Right cardiac atrium (tissue), 5 donors: ENCODE measurements around the gene GARNL3. TPM values are rescaled to one million over a fixed set of nuclear protein-coding genes. Genes with fewer than 3 reads are reported as not detected.
A peak's percentile ranks its signal among the peaks of the same experiment; 100 is the strongest.

Experiments
- ATAC-seq, 2 donors: fragments of 200-7000 bp; cut with Tn5 transposase; one replicate each; pipeline versions ENCODE4 v1.8.0 to v1.9.1; 2020; ENCODE audit warnings: moderate library complexity in 2 of 2, mild to moderate bottlenecking in 1 of 2
- DNase-seq, 3 donors: peaks; one replicate each; pipeline ENCODE4 v3.0.0-alpha.2; 2020
- H3K27ac ChIP-seq: one replicate; pipeline ENCODE4 v1.5.1; 2013; ENCODE audit warnings: mild to moderate bottlenecking, low read length, control low read depth, moderate library complexity
- H3K27me3 ChIP-seq: one replicate; pipeline ENCODE4 v1.6.1; 2013; ENCODE audit not compliant: control insufficient read depth, insufficient read depth
- H3K4me1 ChIP-seq: one replicate; pipeline ENCODE4 v1.6.1; 2013; ENCODE audit warnings: low read length; ENCODE audit not compliant: control insufficient read depth, insufficient read depth
- H3K4me3 ChIP-seq: one replicate; pipeline ENCODE4 v1.5.1; 2013; ENCODE audit warnings: low read length, control low read depth
- H3K9me3 ChIP-seq: one replicate; pipeline ENCODE4 v1.6.1; 2013; ENCODE audit warnings: low read length; ENCODE audit not compliant: control insufficient read depth
- WGBS: extraction: QIAGEN DNeasy Blood & Tissue Kit; methylation state at CpG from one replicate; pipeline ENCODE4 v1.1.7; 2013; 5-methylcytosine and 5-hydroxymethylcytosine counted together
- intact Hi-C, 4 donors: fragments of 100-400 bp; cut with DNase I; formaldehyde crosslinking; loops; one replicate each; pipeline versions ENCODE4 v1.11.0 to v1.14.0; 2022 to 2023
- polyA plus RNA-seq: library from polyadenylated mRNA; stranded (reverse); fragments of 200-250 nt; gene quantifications from one replicate; pipeline ENCODE4 v1.2.3, GENCODE V29; 2013
- total RNA-seq, 4 donors: library from RNA; stranded (reverse); fragmentation: NEBNext Ultra II Directional; extraction: Animal tissue kit (Norgen Biotek cat#: 25700); gene quantifications; one replicate each; pipeline ENCODE4 v1.2.1, GENCODE V29; 2021
- donor health status: healthy with polysubstance abuse.
- donor health status: DM: no; HTN: yes; CAD: no.
- donor health status: DM: no; HTN: no; CAD: no.
- donor health status: DM: no; HTN: yes; CAD: no; lungs with severe emphysema.
- donor health status: DM: yes; HTN: yes; CAD: no.

GARNL3 gene
- total and polyA plus RNA-seq, 5 donors, result 9.1 to 24.2 (median 16.4) TPM

DNA sequence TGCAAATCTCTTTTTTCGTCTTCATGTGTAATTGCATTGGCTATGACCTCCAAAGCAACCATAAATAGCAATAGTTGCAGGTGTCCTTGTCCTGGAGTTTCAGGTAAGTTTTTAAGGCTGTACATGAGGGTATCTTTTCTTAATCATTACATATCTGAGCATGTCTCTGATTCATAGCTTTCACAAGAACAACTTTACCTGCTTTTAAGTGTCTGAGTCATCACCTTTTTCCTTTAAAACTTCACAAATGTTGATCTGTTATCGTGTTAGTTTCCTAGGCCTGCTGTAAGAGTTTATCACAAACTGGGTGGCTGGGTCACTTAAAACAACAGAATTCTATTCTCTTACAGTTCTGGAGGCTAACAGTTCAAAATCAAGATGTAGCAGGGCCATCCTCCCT is 13.8 kb downstream of the GARNL3 start:
- H3K9me3 ChIP-seq, result no peaks in the 10 kb centered on the region
- no peak for DNase-seq
- ATAC-seq, result no peak
- no peak overlapping the region for H3K27ac ChIP-seq
- H3K27me3 ChIP-seq, result no peaks in the 10 kb centered on the region
- no peak overlapping the region for H3K4me3 ChIP-seq
- H3K4me1 ChIP-seq, result peaks cover 8% of the 10 kb centered on the region
- intact Hi-C loops, result no loop called here
- WGBS, result 95% methylated on average over 2 of the region's 2 CpGs

DNA sequence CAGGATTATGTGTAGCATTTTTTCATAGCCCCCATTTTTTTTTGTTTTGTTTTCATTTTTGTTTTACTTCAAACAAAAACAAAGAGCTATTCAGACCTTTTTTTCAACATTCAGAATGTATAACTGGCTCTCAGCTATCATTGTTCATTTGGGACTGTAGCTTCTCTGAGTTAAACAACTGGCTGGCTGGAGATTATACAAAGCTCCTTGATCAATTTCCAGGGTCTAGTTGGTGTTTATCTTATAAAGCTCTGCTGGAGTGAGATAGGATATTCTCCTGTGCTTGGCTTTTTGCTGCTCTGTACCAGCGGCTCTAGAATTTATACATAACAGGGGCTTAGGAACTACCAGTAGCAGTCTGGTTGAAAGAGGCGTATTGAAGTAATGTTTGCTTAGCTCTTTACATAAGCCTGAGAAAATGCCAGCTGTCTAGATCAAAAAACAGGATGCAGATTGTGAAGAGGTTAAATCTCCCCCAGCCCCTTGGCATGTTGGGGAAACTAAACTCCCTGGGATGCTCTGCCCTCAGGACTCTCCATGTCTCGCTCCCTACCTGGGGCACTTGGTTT is 15.2 kb downstream of the GARNL3 start:
- 89% methylated on average over 3 of the region's 3 CpGs for WGBS

GRCh38 chr9:127280880-127281660 is 16.5 kb downstream of the GARNL3 start:
- DNase-seq, result peak in 1 of 3 donors; percentile 10
- Histone ChIP-seq H3K9me3 (no peaks in the 10 kb centered on the region), H3K4me1 (peaks cover 8% of the 10 kb centered on the region), H3K27me3 (no peaks in the 10 kb centered on the region), H3K27ac (peak overlapping the region; percentile 62), H3K4me3 (no peak overlapping the region)
- 70% methylated on average over 8 of the region's 8 CpGs for WGBS
- ATAC-seq, result peak; percentile 50 to 59
- intact Hi-C loops, result loop anchor here in 1 of 4 donors (10.0 kb wide), 1 partner anchor 56 kb away; no protein-coding TSS in a partner anchor

More for the DNA sequence above, 15.2 kb downstream of the GARNL3 start:
- peak overlapping the region; percentile 67 for H3K27ac ChIP-seq
- H3K4me3 ChIP-seq, result no peak overlapping the region
- DNase-seq (no peak), ATAC-seq (no peak)
- no peaks in the 10 kb centered on the region for H3K9me3 ChIP-seq
- no peaks in the 10 kb centered on the region for H3K27me3 ChIP-seq
- H3K4me1 ChIP-seq, result peaks cover 8% of the 10 kb centered on the region
- intact Hi-C loops, result loop anchor here in 1 of 4 donors (10.0 kb wide), 1 partner anchor 55 kb away; no protein-coding TSS in a partner anchor

DNA sequence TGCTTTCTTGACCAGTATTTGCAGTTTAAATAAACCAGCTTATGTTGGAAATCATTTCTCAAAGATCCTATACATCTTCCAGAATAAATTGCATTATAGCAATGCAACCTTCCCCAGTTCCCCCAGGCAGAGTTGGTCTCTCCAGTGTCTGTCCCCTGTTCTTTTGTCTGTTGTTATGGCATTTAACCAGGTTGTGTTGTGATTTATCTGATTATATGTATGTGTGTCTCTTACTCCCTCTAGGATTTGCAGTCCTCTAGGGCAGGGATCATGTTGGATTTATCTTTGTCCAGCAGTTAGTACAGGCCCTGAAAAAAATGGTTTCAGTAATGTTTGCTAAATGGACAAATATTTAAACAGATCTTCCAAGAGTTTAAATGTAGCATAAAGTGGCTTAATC is 17.3 kb downstream of the GARNL3 start:
- DNase-seq, result no peak
- intact Hi-C loops, result loop anchor here in 1 of 4 donors (10.0 kb wide), 1 partner anchor 57 kb away; no protein-coding TSS in a partner anchor
- no peak overlapping the region for H3K27ac ChIP-seq
- H3K4me3 ChIP-seq, result no peak overlapping the region
- no peaks in the 10 kb centered on the region for H3K9me3 ChIP-seq
- ATAC-seq, result no peak
- H3K4me1 ChIP-seq, result peaks cover 9% of the 10 kb centered on the region
- H3K27me3 ChIP-seq, result no peaks in the 10 kb centered on the region

DNA sequence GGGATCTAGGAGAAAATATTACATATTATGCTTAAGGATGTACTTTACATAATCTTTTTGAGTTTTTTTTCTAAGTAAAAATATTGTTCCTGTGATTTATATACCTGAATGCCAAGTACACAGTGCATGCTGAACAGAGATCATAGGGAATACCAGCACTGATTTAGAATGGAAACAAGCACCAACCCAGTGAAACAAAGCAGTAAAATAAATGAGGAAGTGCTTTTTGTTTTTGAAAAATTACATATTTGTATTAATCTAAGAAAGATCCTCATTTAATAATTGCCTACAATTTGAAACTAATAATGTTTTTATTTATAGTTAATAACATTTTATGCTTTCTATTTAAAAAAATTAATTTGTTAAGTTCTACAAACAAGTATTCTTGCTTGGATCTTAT is 18.0 kb downstream of the GARNL3 start:
- Histone ChIP-seq H3K9me3 (no peaks in the 10 kb centered on the region), H3K27me3 (no peaks in the 10 kb centered on the region), H3K4me1 (peaks cover 12% of the 10 kb centered on the region), H3K27ac (no peak overlapping the region), H3K4me3 (no peak overlapping the region)
- DNase-seq (no peak), ATAC-seq (no peak)
- intact Hi-C loops, result loop anchor here in 1 of 4 donors (10.0 kb wide), 1 partner anchor 58 kb away; no protein-coding TSS in a partner anchor

DNA sequence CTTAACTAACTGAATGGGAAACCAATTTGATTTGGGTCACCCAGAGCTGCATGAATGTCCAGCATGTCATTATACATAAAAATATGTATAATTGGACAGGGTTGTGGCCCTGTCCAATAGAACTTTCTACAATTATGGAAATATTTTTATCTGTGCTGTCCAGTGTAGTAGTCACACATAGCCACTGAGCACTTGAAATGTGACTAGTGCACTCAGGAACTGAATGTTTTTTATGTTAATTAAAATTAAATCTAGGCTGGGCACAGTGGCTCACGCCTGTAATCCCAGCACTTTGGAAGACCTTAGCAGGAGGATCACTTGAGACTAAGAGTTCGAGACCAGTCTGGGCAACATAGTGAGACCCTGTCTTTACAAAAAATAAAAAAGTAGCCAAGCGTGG is 18.6 kb downstream of the GARNL3 start:
- DNase-seq (no peak), ATAC-seq (no peak)
- Histone ChIP-seq H3K27me3 (no peaks in the 10 kb centered on the region), H3K4me1 (peaks cover 12% of the 10 kb centered on the region), H3K4me3 (no peak overlapping the region), H3K9me3 (no peaks in the 10 kb centered on the region), H3K27ac (no peak overlapping the region)
- intact Hi-C loops, result loop anchor here in 1 of 4 donors (10.0 kb wide), 1 partner anchor 58 kb away; no protein-coding TSS in a partner anchor
- 88% methylated on average over 3 of the region's 3 CpGs for WGBS

DNA sequence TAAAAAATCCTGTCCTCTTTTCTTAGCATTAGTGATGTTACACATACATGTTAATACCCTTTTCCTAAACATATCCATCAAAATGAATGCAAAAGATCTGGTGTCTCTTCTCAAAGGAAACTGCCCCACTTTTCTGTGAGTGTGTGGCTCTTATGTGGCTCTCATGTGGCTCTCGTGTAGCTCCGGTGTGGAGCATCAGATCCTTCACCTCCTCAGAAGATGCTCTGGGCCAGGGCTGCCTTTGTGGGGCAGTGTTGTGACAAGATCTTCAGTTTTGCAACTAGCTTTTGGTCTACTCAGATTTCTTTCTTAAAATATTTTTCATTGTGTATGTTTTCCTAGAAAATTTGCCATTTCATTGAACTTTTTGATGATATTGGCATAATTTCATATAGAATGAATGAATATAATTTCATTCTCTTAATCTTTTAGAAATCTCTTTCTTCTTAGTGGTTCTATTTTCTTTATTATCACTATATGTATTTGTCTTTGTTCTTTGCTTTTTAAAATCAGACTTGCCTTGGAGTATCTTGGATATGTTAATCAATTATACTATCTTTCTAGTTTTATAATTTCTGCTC is 19.4 kb downstream of the GARNL3 start:
- intact Hi-C loops, result loop anchor here in 1 of 4 donors (10.0 kb wide), 1 partner anchor 59 kb away; no protein-coding TSS in a partner anchor
- Histone ChIP-seq H3K27me3 (no peaks in the 10 kb centered on the region), H3K4me1 (peaks cover 10% of the 10 kb centered on the region), H3K27ac (no peak overlapping the region), H3K9me3 (no peaks in the 10 kb centered on the region), H3K4me3 (no peak overlapping the region)
- peak in 2 of 3 donors; percentile 52 to 53 for DNase-seq
- WGBS, result 23% methylated on average over 2 of the region's 2 CpGs
- peak in 1 of 2 donors; percentile 41 for ATAC-seq

DNA sequence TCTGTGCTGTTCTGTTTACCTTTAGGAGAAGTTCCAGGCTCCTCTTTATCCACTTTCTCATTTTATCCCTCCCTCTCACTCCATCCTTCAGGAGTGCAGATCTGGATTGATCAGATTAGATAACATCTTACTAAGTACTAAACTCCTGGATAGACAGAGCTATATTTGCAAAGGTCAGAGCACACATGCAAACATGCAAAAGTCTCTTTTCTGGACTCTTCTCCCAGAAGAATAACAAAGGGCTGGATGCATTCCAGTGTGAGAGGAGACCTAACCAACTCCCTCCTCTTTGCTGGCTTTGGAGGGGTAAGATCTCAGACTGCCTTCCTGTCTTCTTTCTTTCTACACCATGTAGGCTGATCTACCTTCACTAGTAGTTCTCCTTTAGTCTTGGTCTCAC is 21.4 kb downstream of the GARNL3 start:
- H3K4me3 ChIP-seq, result no peak overlapping the region
- intact Hi-C loops, result loop anchor here in 1 of 4 donors (10.0 kb wide), 1 partner anchor 61 kb away; no protein-coding TSS in a partner anchor
- H3K9me3 ChIP-seq, result no peaks in the 10 kb centered on the region
- H3K4me1 ChIP-seq, result peaks cover 8% of the 10 kb centered on the region
- no peak for ATAC-seq
- H3K27me3 ChIP-seq, result no peaks in the 10 kb centered on the region
- DNase-seq, result no peak
- no peak overlapping the region for H3K27ac ChIP-seq

DNA sequence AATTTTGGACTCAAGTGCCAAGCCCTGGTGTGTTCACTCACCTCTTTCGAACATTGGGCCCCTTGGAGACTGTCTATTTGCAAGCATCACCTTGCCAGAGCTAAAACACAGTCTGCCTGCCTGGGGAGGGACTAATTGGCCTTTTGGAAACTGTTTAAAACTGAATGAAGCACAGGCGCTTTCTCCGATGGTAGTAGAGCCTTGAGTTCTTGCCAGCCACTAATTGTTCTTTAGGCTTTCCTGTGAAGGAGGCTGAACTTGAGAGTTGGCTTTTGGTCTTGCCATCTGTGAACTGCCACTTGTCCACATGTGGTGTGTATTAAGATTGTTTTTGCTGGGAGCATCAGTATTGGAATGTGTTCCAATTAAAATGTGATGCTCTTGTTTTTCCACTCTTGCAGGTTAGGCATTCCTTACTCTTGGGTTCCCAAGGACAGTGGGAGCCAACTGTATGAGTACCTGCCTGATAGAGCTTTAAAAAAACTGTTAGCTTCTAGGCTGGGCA is 26.0 kb downstream of the GARNL3 start:
- H3K27me3 ChIP-seq, result no peaks in the 10 kb centered on the region
- DNase-seq (no peak), ATAC-seq (no peak)
- no peak overlapping the region for H3K27ac ChIP-seq
- intact Hi-C loops, result no loop called here
- no peak overlapping the region for H3K4me3 ChIP-seq
- peaks cover 4% of the 10 kb centered on the region for H3K4me1 ChIP-seq
- WGBS, result 79% methylated on average over 3 of the region's 3 CpGs
- H3K9me3 ChIP-seq, result no peaks in the 10 kb centered on the region

- Histone ChIP-seq H3K27ac (no peak overlapping the region), H3K4me1 (peaks cover 4% of the 10 kb centered on the region), H3K9me3 (no peaks in the 10 kb centered on the region), H3K27me3 (no peaks in the 10 kb centered on the region), H3K4me3 (no peak overlapping the region)
- intact Hi-C loops, result no loop called here
- no peak for DNase-seq
- WGBS, result 80% methylated on average over 4 of the region's 4 CpGs
- ATAC-seq, result peak; percentile 22 to 43
Observed at GRCh38 chr9:127291246-127291778, 26.7 kb downstream of the GARNL3 start.
